Stomach (tissue), 4 donors: Measurements from ENCODE around the gene CCL17.

Experiments
- POLR2A ChIP-seq, 4 donors: fragments of 450-650 bp; IDR thresholded peaks; one replicate each; pipeline ENCODE4 v1.6.1; 2016; ENCODE audit warnings: antibody characterized with exemption in 4 of 4, control low read depth in 2 of 4, mild to moderate bottlenecking in 1 of 4, moderate library complexity in 1 of 4
- POLR2AphosphoS5 ChIP-seq, 3 donors: sonication (generic); formaldehyde crosslinking; IDR thresholded peaks; one replicate each; pipeline ENCODE4 v1.6.1; 2016; ENCODE audit warnings: antibody characterized with exemption in 3 of 3

GRCh38 chr16:57358527-57359095 is 46.0 kb upstream of the CCL17 start, which contains the start of gene CCL22:
- TF ChIP-seq POLR2A (IDR thresholded peaks at IDR 0.05) (no peak), POLR2AphosphoS5 (IDR thresholded peaks at IDR 0.05) (no peak)
